Type B pancreatic cell (in vitro differentiated cells): Measurements from ENCODE around the gene SEMA4A. TPM values are rescaled to one million over a fixed set of nuclear protein-coding genes. Genes with fewer than 3 reads are reported as not detected.

ENCODE experiments used
- DNase-seq: peaks from one replicate; pipeline ENCODE4 v3.0.0; 2021; ENCODE audit warnings: mixed read lengths; ENCODE audit not compliant: unreplicated experiment; ENCODE audit errors: extremely low spot score
- H3K27ac Mint-ChIP-seq: 2 replicates; pipeline ENCODE4 v1.8.0; 2021; ENCODE audit warnings: mild to moderate bottlenecking, mixed read lengths
- H3K27me3 Mint-ChIP-seq: 2 replicates; pipeline ENCODE4 v1.8.0; 2021; ENCODE audit warnings: mixed read lengths
- H3K36me3 Mint-ChIP-seq: 2 replicates; pipeline ENCODE4 v1.8.0; 2021; ENCODE audit warnings: mixed read lengths
- H3K4me1 Mint-ChIP-seq: one replicate; pipeline ENCODE4 v1.8.0; 2021; ENCODE audit warnings: mixed read lengths; ENCODE audit not compliant: unreplicated experiment
- H3K4me3 Mint-ChIP-seq: 2 replicates; pipeline ENCODE4 v1.8.0; 2021; ENCODE audit warnings: mild to moderate bottlenecking, mixed read lengths
- H3K9me3 Mint-ChIP-seq: 2 replicates; pipeline ENCODE4 v1.8.0; 2021; ENCODE audit warnings: mixed read lengths
- total RNA-seq: library from RNA; stranded (reverse); gene quantifications from 2 replicates; pipeline ENCODE4 v1.2.1, GENCODE V29; 2021; ENCODE audit warnings: low replicate concordance
- TF ChIP-seq, protein P1 (sequence below): fragments of 200-600 bp; sonication (generic); conservative IDR thresholded peaks from 2 replicates; pipeline ENCODE4 v1.5.0; 2021; ENCODE audit warnings: antibody characterized with exemption, mild to moderate bottlenecking

Gene SEMA4A
- total RNA-seq, 1 donor from 2014 or later, result 7.1 TPM

GRCh38 chr1:156126630-156127534 lies 26.5 kb upstream of the SEMA4A start:
- Mint-ChIP-seq H3K27ac (peak overlapping the region; percentile 98), H3K9me3 (no peaks in the 10 kb centered on the region), H3K4me3 (peak overlapping the region; percentile 78), H3K36me3 (no peaks in the 10 kb centered on the region), H3K4me1 (peaks cover 52% of the 10 kb centered on the region), H3K27me3 (no peaks in the 10 kb centered on the region)
- TF ChIP-seq, protein P1, sequence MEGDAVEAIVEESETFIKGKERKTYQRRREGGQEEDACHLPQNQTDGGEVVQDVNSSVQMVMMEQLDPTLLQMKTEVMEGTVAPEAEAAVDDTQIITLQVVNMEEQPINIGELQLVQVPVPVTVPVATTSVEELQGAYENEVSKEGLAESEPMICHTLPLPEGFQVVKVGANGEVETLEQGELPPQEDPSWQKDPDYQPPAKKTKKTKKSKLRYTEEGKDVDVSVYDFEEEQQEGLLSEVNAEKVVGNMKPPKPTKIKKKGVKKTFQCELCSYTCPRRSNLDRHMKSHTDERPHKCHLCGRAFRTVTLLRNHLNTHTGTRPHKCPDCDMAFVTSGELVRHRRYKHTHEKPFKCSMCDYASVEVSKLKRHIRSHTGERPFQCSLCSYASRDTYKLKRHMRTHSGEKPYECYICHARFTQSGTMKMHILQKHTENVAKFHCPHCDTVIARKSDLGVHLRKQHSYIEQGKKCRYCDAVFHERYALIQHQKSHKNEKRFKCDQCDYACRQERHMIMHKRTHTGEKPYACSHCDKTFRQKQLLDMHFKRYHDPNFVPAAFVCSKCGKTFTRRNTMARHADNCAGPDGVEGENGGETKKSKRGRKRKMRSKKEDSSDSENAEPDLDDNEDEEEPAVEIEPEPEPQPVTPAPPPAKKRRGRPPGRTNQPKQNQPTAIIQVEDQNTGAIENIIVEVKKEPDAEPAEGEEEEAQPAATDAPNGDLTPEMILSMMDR, result no peak
- no peak for DNase-seq

GRCh38 chr1:156128308-156128653 lies 25.1 kb upstream of the SEMA4A start:
- DNase-seq, result no peak
- no peaks in the 10 kb centered on the region for H3K9me3 Mint-ChIP-seq
- H3K4me1 Mint-ChIP-seq, result peaks cover 41% of the 10 kb centered on the region
- no peaks in the 10 kb centered on the region for H3K27me3 Mint-ChIP-seq
- peak overlapping the region; percentile 98 for H3K27ac Mint-ChIP-seq
- H3K4me3 Mint-ChIP-seq, result peak overlapping the region; percentile 42
- TF ChIP-seq, protein P1, result no peak
- no peaks in the 10 kb centered on the region for H3K36me3 Mint-ChIP-seq

DNA sequence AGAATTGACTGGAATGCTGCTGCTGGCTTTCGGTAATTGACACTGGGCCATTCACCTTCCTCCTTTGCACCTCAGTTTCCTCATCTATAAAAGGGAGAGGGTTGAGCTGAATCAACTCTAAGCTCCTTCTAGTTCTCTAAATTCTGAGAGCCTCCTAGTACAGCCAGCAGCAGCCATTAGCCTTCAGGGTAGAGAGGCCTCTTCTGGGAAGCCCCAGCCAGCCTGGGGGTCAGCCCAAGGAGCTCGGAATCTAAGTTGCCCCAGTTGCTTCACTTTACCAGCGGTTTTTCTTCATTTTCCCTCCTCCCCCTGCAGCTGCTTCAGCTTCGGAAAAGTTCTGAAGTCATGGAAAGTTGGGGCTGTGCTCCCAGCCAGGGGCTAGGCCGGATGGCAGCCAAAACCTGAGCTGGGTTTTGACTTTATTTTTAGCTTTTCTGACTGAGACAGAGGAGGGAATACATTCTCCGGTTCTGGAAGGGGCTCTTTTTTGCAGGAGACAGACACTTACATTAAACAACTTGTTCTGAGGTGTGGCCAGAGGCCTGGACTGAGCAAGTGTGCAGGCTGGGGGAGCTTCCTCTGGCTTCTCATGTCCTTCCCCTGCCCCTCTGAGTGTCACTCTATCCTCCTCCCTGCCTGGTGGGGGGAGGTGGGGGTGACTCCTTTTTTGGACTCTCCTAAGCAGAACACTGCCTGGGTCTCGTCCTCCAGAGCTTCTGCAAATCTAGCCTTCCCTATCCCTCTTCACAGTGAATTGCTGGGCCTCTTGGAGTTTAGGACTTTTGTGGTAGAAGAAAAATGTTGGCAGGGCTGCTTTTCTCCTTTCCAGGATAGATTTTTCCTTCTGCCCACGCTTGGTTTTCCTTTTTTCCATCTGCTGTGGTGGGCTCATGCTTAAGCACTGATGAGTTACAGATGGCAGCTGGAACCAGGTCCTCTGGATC lies 24.5 kb upstream of the SEMA4A start:
- DNase-seq, result no peak
- Mint-ChIP-seq H3K4me1 (peaks cover 34% of the 10 kb centered on the region), H3K36me3 (no peaks in the 10 kb centered on the region), H3K9me3 (no peaks in the 10 kb centered on the region), H3K27ac (peak overlapping the region; percentile 98), H3K27me3 (no peaks in the 10 kb centered on the region), H3K4me3 (peak overlapping the region; percentile 42)
- TF ChIP-seq, protein P1, result no peak

DNA sequence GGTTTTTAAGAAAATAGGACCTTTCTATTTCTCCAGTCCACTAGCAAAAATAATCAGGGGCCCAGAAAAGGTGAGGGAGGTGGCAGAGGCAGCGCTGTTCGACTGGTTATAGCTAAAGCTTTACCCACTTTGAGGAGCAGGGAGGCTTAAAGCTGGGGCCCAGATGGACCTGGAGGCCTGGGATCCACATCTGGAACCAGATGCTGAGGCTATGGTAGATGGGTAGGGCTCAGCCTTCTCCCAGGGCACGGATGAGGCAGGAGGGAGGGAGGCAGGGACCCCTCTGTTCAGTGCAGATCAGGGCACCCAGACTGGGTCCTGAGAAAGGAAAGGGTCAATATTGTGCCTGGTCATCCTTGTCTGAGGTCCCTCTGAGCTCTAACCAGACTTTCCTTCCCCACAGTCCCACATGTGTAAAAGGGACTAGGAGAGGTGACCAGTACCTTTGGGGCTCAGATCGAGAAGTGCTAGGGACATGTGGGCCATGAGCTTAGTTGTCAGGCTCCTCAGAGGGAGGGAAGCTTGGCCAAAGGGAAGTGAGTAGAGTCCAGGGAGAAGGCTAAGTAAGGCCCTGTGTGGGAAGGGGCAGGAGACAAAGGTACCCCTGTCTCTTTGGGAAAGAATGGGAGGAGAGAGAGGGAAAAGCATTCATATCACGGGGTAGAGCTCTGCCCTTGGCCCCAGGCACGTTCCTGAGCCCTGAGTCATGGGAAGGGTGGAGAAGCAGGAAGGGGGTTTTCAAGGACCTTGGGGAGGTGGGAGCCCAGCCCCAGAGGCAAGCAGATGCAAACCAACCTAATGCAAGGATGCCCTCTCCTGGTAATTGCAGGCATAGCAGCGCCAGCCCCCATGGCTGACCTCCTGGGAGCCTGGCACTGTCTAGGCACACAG lies 23.5 kb upstream of the SEMA4A start:
- Mint-ChIP-seq H3K4me3 (peak overlapping the region; percentile 42), H3K36me3 (no peaks in the 10 kb centered on the region), H3K27me3 (no peaks in the 10 kb centered on the region), H3K9me3 (no peaks in the 10 kb centered on the region), H3K27ac (peak overlapping the region; percentile 98), H3K4me1 (peaks cover 30% of the 10 kb centered on the region)
- TF ChIP-seq, protein P1, result peak; percentile 97
- peak; percentile 92 for DNase-seq

- no peaks in the 10 kb centered on the region for H3K36me3 Mint-ChIP-seq
- H3K4me3 Mint-ChIP-seq, result no peak overlapping the region
- no peaks in the 10 kb centered on the region for H3K27me3 Mint-ChIP-seq
- TF ChIP-seq, protein P1, result peak; percentile 37
- DNase-seq, result no peak
- no peaks in the 10 kb centered on the region for H3K9me3 Mint-ChIP-seq
- peak overlapping the region; percentile 98 for H3K27ac Mint-ChIP-seq
- peaks cover 26% of the 10 kb centered on the region for H3K4me1 Mint-ChIP-seq
These were observed 22.8 kb upstream of the SEMA4A start for GRCh38 chr1:156130578-156130942.
